ENCODE data around the gene CPT2.
"Not testable (repeated sequence)": the region's sequence is repeated elsewhere in the genome, so short reads cannot be mapped to it uniquely, and the experiment has no call there.

CPT2 gene

GRCh38 chr1:53182716-53183094 is 13.9 kb upstream of the CPT2 start:
- Histone ChIP-seq H3K9me3 (ENCODE audit: control insufficient read depth in 2 of 2, low read length in 2 of 2) (no peaks in the 10 kb centered on the region), H3K9ac (ENCODE audit: low read length in 2 of 2) (no peak overlapping the region), H3K4me3 (ENCODE audit: low read length in 2 of 2) (no peak overlapping the region), H3K27me3 (ENCODE audit: control insufficient read depth in 1 of 2, insufficient read depth in 2 of 2, low read length in 2 of 2) (no peaks in the 10 kb centered on the region), H3K4me1 (ENCODE audit: control insufficient read depth, insufficient read depth, low read length) (peaks cover 3% of the 10 kb centered on the region), H3K27ac (ENCODE audit: low read length) (no peak overlapping the region), H3K36me3 (ENCODE audit: control insufficient read depth in 2 of 2, insufficient read depth in 2 of 2, low read length in 2 of 2) (no peaks in the 10 kb centered on the region)

- Histone ChIP-seq H3K36me3 (ENCODE audit: control insufficient read depth in 2 of 2, insufficient read depth in 2 of 2, low read length in 2 of 2) (no peaks in the 10 kb centered on the region), H3K27ac (ENCODE audit: low read length) (no peak overlapping the region), H3K9me3 (ENCODE audit: control insufficient read depth in 2 of 2, low read length in 2 of 2) (no peaks in the 10 kb centered on the region), H3K9ac (ENCODE audit: low read length in 2 of 2) (no peak overlapping the region), H3K27me3 (ENCODE audit: control insufficient read depth in 1 of 2, insufficient read depth in 2 of 2, low read length in 2 of 2) (no peaks in the 10 kb centered on the region), H3K4me1 (ENCODE audit: control insufficient read depth, insufficient read depth, low read length) (peaks cover 2% of the 10 kb centered on the region), H3K4me3 (ENCODE audit: low read length in 2 of 2) (no peak overlapping the region)
These were observed 13.3 kb upstream of the CPT2 start for GRCh38 chr1:53183095-53183990.

- H3K9ac ChIP-seq (ENCODE audit: low read length in 2 of 2); H3K27ac ChIP-seq (ENCODE audit: low read length); H3K9me3 ChIP-seq (ENCODE audit: control insufficient read depth in 2 of 2, low read length in 2 of 2); H3K4me1 ChIP-seq (ENCODE audit: control insufficient read depth, insufficient read depth, low read length); H3K27me3 ChIP-seq (ENCODE audit: control insufficient read depth in 1 of 2, insufficient read depth in 2 of 2, low read length in 2 of 2); H3K4me3 ChIP-seq (ENCODE audit: low read length in 2 of 2); H3K36me3 ChIP-seq (ENCODE audit: control insufficient read depth in 2 of 2, insufficient read depth in 2 of 2, low read length in 2 of 2): not testable (repeated sequence)
These were observed 10.7 kb upstream of the CPT2 start for GRCh38 chr1:53185955-53186297.

- no peak overlapping the region for H3K27ac ChIP-seq (ENCODE audit: low read length)
- H3K9ac ChIP-seq (ENCODE audit: low read length in 2 of 2) = no peak overlapping the region
- no peaks in the 10 kb centered on the region for H3K9me3 ChIP-seq (ENCODE audit: control insufficient read depth in 2 of 2, low read length in 2 of 2)
- H3K27me3 ChIP-seq (ENCODE audit: control insufficient read depth in 1 of 2, insufficient read depth in 2 of 2, low read length in 2 of 2) = no peaks in the 10 kb centered on the region
- no peaks in the 10 kb centered on the region for H3K36me3 ChIP-seq (ENCODE audit: control insufficient read depth in 2 of 2, insufficient read depth in 2 of 2, low read length in 2 of 2)
- H3K4me1 ChIP-seq (ENCODE audit: control insufficient read depth, insufficient read depth, low read length) = peaks cover 2% of the 10 kb centered on the region
- no peak overlapping the region for H3K4me3 ChIP-seq (ENCODE audit: low read length in 2 of 2)
These were observed 10.1 kb upstream of the CPT2 start for GRCh38 chr1:53186533-53186932.

GRCh38 chr1:53187401-53187800 is 9.2 kb upstream of the CPT2 start:
- Histone ChIP-seq H3K4me1 (ENCODE audit: control insufficient read depth, insufficient read depth, low read length) (no peaks in the 10 kb centered on the region), H3K36me3 (ENCODE audit: control insufficient read depth in 2 of 2, insufficient read depth in 2 of 2, low read length in 2 of 2) (no peaks in the 10 kb centered on the region), H3K9me3 (ENCODE audit: control insufficient read depth in 2 of 2, low read length in 2 of 2) (no peaks in the 10 kb centered on the region), H3K27me3 (ENCODE audit: control insufficient read depth in 1 of 2, insufficient read depth in 2 of 2, low read length in 2 of 2) (no peaks in the 10 kb centered on the region), H3K4me3 (ENCODE audit: low read length in 2 of 2) (no peak overlapping the region), H3K27ac (ENCODE audit: low read length) (no peak overlapping the region), H3K9ac (ENCODE audit: low read length in 2 of 2) (peak overlapping the region in 1 of 2 donors; percentile 29)

GRCh38 chr1:53188099-53188498 is 8.5 kb upstream of the CPT2 start:
- Histone ChIP-seq H3K27ac (ENCODE audit: low read length) (no peak overlapping the region), H3K9me3 (ENCODE audit: control insufficient read depth in 2 of 2, low read length in 2 of 2) (no peaks in the 10 kb centered on the region), H3K36me3 (ENCODE audit: control insufficient read depth in 2 of 2, insufficient read depth in 2 of 2, low read length in 2 of 2) (no peaks in the 10 kb centered on the region), H3K4me1 (ENCODE audit: control insufficient read depth, insufficient read depth, low read length) (no peaks in the 10 kb centered on the region), H3K9ac (ENCODE audit: low read length in 2 of 2) (no peak overlapping the region), H3K27me3 (ENCODE audit: control insufficient read depth in 1 of 2, insufficient read depth in 2 of 2, low read length in 2 of 2) (no peaks in the 10 kb centered on the region), H3K4me3 (ENCODE audit: low read length in 2 of 2) (no peak overlapping the region)

- Histone ChIP-seq H3K9me3 (ENCODE audit: control insufficient read depth in 2 of 2, low read length in 2 of 2) (no peaks in the 10 kb centered on the region), H3K9ac (ENCODE audit: low read length in 2 of 2) (no peak overlapping the region), H3K27me3 (ENCODE audit: control insufficient read depth in 1 of 2, insufficient read depth in 2 of 2, low read length in 2 of 2) (no peaks in the 10 kb centered on the region), H3K4me1 (ENCODE audit: control insufficient read depth, insufficient read depth, low read length) (no peaks in the 10 kb centered on the region), H3K36me3 (ENCODE audit: control insufficient read depth in 2 of 2, insufficient read depth in 2 of 2, low read length in 2 of 2) (no peaks in the 10 kb centered on the region), H3K4me3 (ENCODE audit: low read length in 2 of 2) (no peak overlapping the region), H3K27ac (ENCODE audit: low read length) (no peak overlapping the region)
These were observed 7.6 kb upstream of the CPT2 start for GRCh38 chr1:53189061-53189460.

- Histone ChIP-seq H3K36me3 (ENCODE audit: control insufficient read depth in 2 of 2, insufficient read depth in 2 of 2, low read length in 2 of 2) (no peaks in the 10 kb centered on the region), H3K27ac (ENCODE audit: low read length) (no peak overlapping the region), H3K9ac (ENCODE audit: low read length in 2 of 2) (no peak overlapping the region), H3K9me3 (ENCODE audit: control insufficient read depth in 2 of 2, low read length in 2 of 2) (no peaks in the 10 kb centered on the region), H3K27me3 (ENCODE audit: control insufficient read depth in 1 of 2, insufficient read depth in 2 of 2, low read length in 2 of 2) (no peaks in the 10 kb centered on the region), H3K4me1 (ENCODE audit: control insufficient read depth, insufficient read depth, low read length) (peaks cover 2% of the 10 kb centered on the region), H3K4me3 (ENCODE audit: low read length in 2 of 2) (no peak overlapping the region)
These were observed 6.4 kb upstream of the CPT2 start for GRCh38 chr1:53190210-53190611.

- Histone ChIP-seq H3K9ac (ENCODE audit: low read length in 2 of 2) (no peak overlapping the region), H3K4me3 (ENCODE audit: low read length in 2 of 2) (peak overlapping the region in 1 of 2 donors; percentile 92), H3K4me1 (ENCODE audit: control insufficient read depth, insufficient read depth, low read length) (peaks cover 30% of the 10 kb centered on the region), H3K9me3 (ENCODE audit: control insufficient read depth in 2 of 2, low read length in 2 of 2) (no peaks in the 10 kb centered on the region), H3K27me3 (ENCODE audit: control insufficient read depth in 1 of 2, insufficient read depth in 2 of 2, low read length in 2 of 2) (no peaks in the 10 kb centered on the region), H3K27ac (ENCODE audit: low read length) (peak overlapping the region; percentile 99), H3K36me3 (ENCODE audit: control insufficient read depth in 2 of 2, insufficient read depth in 2 of 2, low read length in 2 of 2) (no peaks in the 10 kb centered on the region)
These were observed 1.2 kb upstream of the CPT2 start for GRCh38 chr1:53195246-53196016.

GRCh38 chr1:53196017-53196484 is 573 bp upstream of the CPT2 start:
- no peaks in the 10 kb centered on the region for H3K9me3 ChIP-seq (ENCODE audit: control insufficient read depth in 2 of 2, low read length in 2 of 2)
- peak overlapping the region; percentile 99 for H3K27ac ChIP-seq (ENCODE audit: low read length)
- H3K4me3 ChIP-seq (ENCODE audit: low read length in 2 of 2) = peak overlapping the region; percentile 61 to 92
- peak overlapping the region; percentile 30 to 49 for H3K9ac ChIP-seq (ENCODE audit: low read length in 2 of 2)
- peaks cover 4 to 5% of the 10 kb centered on the region in 2 donors for H3K36me3 ChIP-seq (ENCODE audit: control insufficient read depth in 2 of 2, insufficient read depth in 2 of 2, low read length in 2 of 2)
- H3K27me3 ChIP-seq (ENCODE audit: control insufficient read depth in 1 of 2, insufficient read depth in 2 of 2, low read length in 2 of 2) = no peaks in the 10 kb centered on the region
- peaks cover 30% of the 10 kb centered on the region for H3K4me1 ChIP-seq (ENCODE audit: control insufficient read depth, insufficient read depth, low read length)

All from stomach smooth muscle (tissue), 2 donors.